Prostate gland (tissue), 2 donors: ENCODE measurements around the gene TRUB1. TPM values are rescaled to one million over a fixed set of nuclear protein-coding genes. Genes with fewer than 3 reads are reported as not detected.

Source experiments
- DNase-seq: peaks from one replicate; pipeline ENCODE4 v3.0.0-alpha.2; 2019; ENCODE audit warnings: low spot score
- H3K27ac ChIP-seq, 2 donors: fragments of 200-600 bp; sonication (generic); 2 replicates each; pipeline ENCODE4 v1.5.1; 2017 to 2019
- H3K27me3 ChIP-seq: fragments of 200-600 bp; sonication (generic); replicated peaks from 2 replicates; pipeline ENCODE4 v1.5.1; 2019; ENCODE audit not compliant: insufficient read depth
- H3K36me3 ChIP-seq, 2 donors: fragments of 200-600 bp; sonication (generic); 1 replicate in 1 of 2; 2 replicates in 1 of 2; pipeline versions ENCODE4 v1.5.1 to v1.8.1; 2017 to 2019
- H3K4me1 ChIP-seq: fragments of 200-600 bp; sonication (generic); replicated peaks from 2 replicates; pipeline ENCODE4 v1.5.1; 2019
- H3K4me3 ChIP-seq, 2 donors: fragments of 200-600 bp; sonication (generic); 2 replicates each; pipeline ENCODE4 v1.5.1; 2017 to 2019
- H3K9me3 ChIP-seq: fragments of 200-600 bp; sonication (generic); 2 replicates; pipeline ENCODE4 v1.5.1; 2017
- CTCF ChIP-seq, 4 experiments: fragments of 200-600 bp in 2 of 4; fragments of 450-650 bp in 2 of 4; sonication (generic) in 2 of 4; IDR thresholded peaks; 1 replicate in 3 of 4; 2 replicates in 1 of 4; pipeline ENCODE4 v1.5.1; 2016 to 2019; ENCODE audit warnings: antibody characterized with exemption in 4 of 4, mild to moderate bottlenecking in 2 of 4, moderate library complexity in 2 of 4
- POLR2A ChIP-seq: fragments of 450-650 bp; IDR thresholded peaks from one replicate; pipeline ENCODE4 v1.6.1; 2016; ENCODE audit warnings: antibody characterized with exemption, mild to moderate bottlenecking
- POLR2AphosphoS5 ChIP-seq: sonication (generic); formaldehyde crosslinking; IDR thresholded peaks from one replicate; pipeline ENCODE4 v1.6.1; 2017; ENCODE audit warnings: antibody characterized with exemption
- WGBS: methylation state at CpG from one replicate; pipeline ENCODE4 v1.1.5; 2018; 5-methylcytosine and 5-hydroxymethylcytosine counted together
- intact Hi-C: fragments of 100-400 bp; cut with DNase I; formaldehyde crosslinking; loops from one replicate; pipeline ENCODE4 v1.14.2; 2022
- total RNA-seq, 2 donors: library from RNA; depleted of rRNA; stranded (reverse); fragments of >200 nt; gene quantifications; one replicate each; pipeline ENCODE4 v1.1.0, GENCODE V29; 2016

The TRUB1 gene
- total RNA-seq, 2 donors from 2014 or later: 24.7 to 29.1 TPM

- WGBS: 75% methylated on average over 3 of the region's 3 CpGs
- DNase-seq: no peak
- Histone ChIP-seq H3K4me1 (no peaks in the 10 kb centered on the region), H3K36me3 (no peaks in the 10 kb centered on the region), H3K4me3 (no peak overlapping the region), H3K9me3 (no peaks in the 10 kb centered on the region), H3K27me3 (no peaks in the 10 kb centered on the region), H3K27ac (no peak overlapping the region)
- intact Hi-C loops: loop anchor here (10.0 kb wide), 1 partner anchor 120 kb away; the partner anchor contains the start of gene ATRNL1
- no peak for TF ChIP-seq POLR2A
- no peak for TF ChIP-seq CTCF (IDR thresholded peaks at IDR 0.05)
- TF ChIP-seq POLR2AphosphoS5: no peak
Observed at GRCh38 chr10:114975091-114975490, 37.1 kb downstream of the TRUB1 start.

GRCh38 chr10:114982989-114983388 lies 45.0 kb downstream of the TRUB1 start:
- Histone ChIP-seq H3K9me3 (no peaks in the 10 kb centered on the region), H3K27me3 (no peaks in the 10 kb centered on the region), H3K27ac (no peak overlapping the region), H3K4me1 (no peaks in the 10 kb centered on the region), H3K36me3 (no peaks in the 10 kb centered on the region), H3K4me3 (no peak overlapping the region)
- intact Hi-C loops: no loop called here
- DNase-seq: no peak
- TF ChIP-seq CTCF (IDR thresholded peaks at IDR 0.05): no peak
- no peak for TF ChIP-seq POLR2AphosphoS5
- no peak for TF ChIP-seq POLR2A

GRCh38 chr10:114987995-114988394 lies 50.0 kb downstream of the TRUB1 start:
- H3K27ac ChIP-seq: no peak overlapping the region
- no peak overlapping the region for H3K4me3 ChIP-seq
- DNase-seq: no peak
- no peaks in the 10 kb centered on the region for H3K36me3 ChIP-seq
- H3K27me3 ChIP-seq: no peaks in the 10 kb centered on the region
- TF ChIP-seq POLR2AphosphoS5: no peak
- TF ChIP-seq POLR2A: no peak
- no peak for TF ChIP-seq CTCF (IDR thresholded peaks at IDR 0.05)
- H3K9me3 ChIP-seq: no peaks in the 10 kb centered on the region
- WGBS: 100% methylated on average over 1 of the region's 1 CpG
- intact Hi-C loops: no loop called here
- no peaks in the 10 kb centered on the region for H3K4me1 ChIP-seq

- Histone ChIP-seq H3K27ac (no peak overlapping the region), H3K9me3 (no peaks in the 10 kb centered on the region), H3K36me3 (no peaks in the 10 kb centered on the region), H3K4me1 (no peaks in the 10 kb centered on the region), H3K27me3 (no peaks in the 10 kb centered on the region), H3K4me3 (no peak overlapping the region)
- TF ChIP-seq CTCF (IDR thresholded peaks at IDR 0.05): no peak
- no peak for TF ChIP-seq POLR2AphosphoS5
- no peak for TF ChIP-seq POLR2A
- WGBS: 70% methylated on average over 3 of the region's 3 CpGs
- DNase-seq: no peak
- intact Hi-C loops: no loop called here
Observed at GRCh38 chr10:114990586-114990985, 52.6 kb downstream of the TRUB1 start.

GRCh38 chr10:114990991-114991390 lies 53.0 kb downstream of the TRUB1 start:
- 74% methylated on average over 4 of the region's 4 CpGs for whole genome bisulfite sequencing
- Histone ChIP-seq H3K36me3 (no peaks in the 10 kb centered on the region), H3K27me3 (no peaks in the 10 kb centered on the region), H3K4me1 (no peaks in the 10 kb centered on the region), H3K4me3 (no peak overlapping the region), H3K27ac (no peak overlapping the region), H3K9me3 (no peaks in the 10 kb centered on the region)
- no peak for TF ChIP-seq POLR2A
- no peak for TF ChIP-seq CTCF (IDR thresholded peaks at IDR 0.05)
- no peak for TF ChIP-seq POLR2AphosphoS5
- no peak for DNase-seq
- intact Hi-C loops: no loop called here
